ENCODE measurements around the gene CTF1. TPM values are rescaled to one million over a fixed set of nuclear protein-coding genes. Genes with fewer than 3 reads are reported as not detected.

CTF1 gene
- total RNA-seq, 1 experiment from 2014 or later: 1.4 TPM

DNA sequence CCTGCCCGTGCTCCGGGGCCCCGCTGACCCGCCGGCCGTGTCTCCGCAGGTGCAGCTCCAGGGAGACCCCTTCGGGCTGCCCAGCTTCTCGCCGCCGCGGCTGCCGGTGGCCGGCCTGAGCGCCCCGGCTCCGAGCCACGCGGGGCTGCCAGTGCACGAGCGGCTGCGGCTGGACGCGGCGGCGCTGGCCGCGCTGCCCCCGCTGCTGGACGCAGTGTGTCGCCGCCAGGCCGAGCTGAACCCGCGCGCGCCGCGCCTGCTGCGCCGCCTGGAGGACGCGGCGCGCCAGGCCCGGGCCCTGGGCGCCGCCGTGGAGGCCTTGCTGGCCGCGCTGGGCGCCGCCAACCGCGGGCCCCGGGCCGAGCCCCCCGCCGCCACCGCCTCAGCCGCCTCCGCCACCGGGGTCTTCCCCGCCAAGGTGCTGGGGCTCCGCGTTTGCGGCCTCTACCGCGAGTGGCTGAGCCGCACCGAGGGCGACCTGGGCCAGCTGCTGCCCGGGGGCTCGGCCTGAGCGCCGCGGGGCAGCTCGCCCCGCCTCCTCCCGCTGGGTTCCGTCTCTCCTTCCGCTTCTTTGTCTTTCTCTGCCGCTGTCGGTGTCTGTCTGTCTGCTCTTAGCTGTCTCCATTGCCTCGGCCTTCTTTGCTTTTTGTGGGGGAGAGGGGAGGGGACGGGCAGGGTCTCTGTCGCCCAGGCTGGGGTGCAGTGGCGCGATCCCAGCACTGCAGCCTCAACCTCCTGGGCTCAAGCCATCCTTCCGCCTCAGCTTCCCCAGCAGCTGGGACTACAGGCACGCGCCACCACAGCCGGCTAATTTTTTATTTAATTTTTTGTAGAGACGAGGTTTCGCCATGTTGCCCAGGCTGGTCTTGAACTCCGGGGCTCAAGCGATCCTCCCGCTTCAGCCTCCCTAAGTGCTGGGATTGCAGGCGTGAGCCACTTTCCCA lies 5.9 kb downstream of the CTF1 start (continued):
- TF ChIP-seq GTF2I (CRISPR knock-in tag; conservative IDR thresholded peaks at IDR 0.05): no peak
- no peak for TF ChIP-seq TP53 (CRISPR knock-in tag; IDR thresholded peaks at IDR 0.05)
- TF ChIP-seq RORB (CRISPR knock-in tag; IDR thresholded peaks at IDR 0.05): no peak
- TF ChIP-seq, protein P1, sequence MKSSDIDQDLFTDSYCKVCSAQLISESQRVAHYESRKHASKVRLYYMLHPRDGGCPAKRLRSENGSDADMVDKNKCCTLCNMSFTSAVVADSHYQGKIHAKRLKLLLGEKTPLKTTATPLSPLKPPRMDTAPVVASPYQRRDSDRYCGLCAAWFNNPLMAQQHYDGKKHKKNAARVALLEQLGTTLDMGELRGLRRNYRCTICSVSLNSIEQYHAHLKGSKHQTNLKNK (CRISPR knock-in tag; IDR thresholded peaks at IDR 0.05): no peak
- no peak for TF ChIP-seq ATF1 (CRISPR knock-in tag; IDR thresholded peaks at IDR 0.05)
- no peak for TF ChIP-seq MXD4 (CRISPR knock-in tag; IDR thresholded peaks at IDR 0.05; ENCODE audit: borderline replicate concordance)
- TF ChIP-seq NR2C2 (CRISPR knock-in tag; IDR thresholded peaks at IDR 0.05): no peak
- TF ChIP-seq, protein P2, sequence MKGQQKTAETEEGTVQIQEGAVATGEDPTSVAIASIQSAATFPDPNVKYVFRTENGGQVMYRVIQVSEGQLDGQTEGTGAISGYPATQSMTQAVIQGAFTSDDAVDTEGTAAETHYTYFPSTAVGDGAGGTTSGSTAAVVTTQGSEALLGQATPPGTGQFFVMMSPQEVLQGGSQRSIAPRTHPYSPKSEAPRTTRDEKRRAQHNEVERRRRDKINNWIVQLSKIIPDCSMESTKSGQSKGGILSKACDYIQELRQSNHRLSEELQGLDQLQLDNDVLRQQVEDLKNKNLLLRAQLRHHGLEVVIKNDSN (CRISPR knock-in tag; IDR thresholded peaks at IDR 0.05): no peak
- no peak for TF ChIP-seq RELA (CRISPR knock-in tag; IDR thresholded peaks at IDR 0.05; ENCODE audit: borderline replicate concordance)
- TF ChIP-seq FOXP1 (CRISPR knock-in tag; IDR thresholded peaks at IDR 0.05; ENCODE audit: borderline replicate concordance): no peak
- TF ChIP-seq, protein P3, sequence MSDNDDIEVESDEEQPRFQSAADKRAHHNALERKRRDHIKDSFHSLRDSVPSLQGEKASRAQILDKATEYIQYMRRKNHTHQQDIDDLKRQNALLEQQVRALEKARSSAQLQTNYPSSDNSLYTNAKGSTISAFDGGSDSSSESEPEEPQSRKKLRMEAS (CRISPR knock-in tag; IDR thresholded peaks at IDR 0.05): peak; percentile 47; the same call in 1 of the 2 replicates
- TF ChIP-seq, protein P4, sequence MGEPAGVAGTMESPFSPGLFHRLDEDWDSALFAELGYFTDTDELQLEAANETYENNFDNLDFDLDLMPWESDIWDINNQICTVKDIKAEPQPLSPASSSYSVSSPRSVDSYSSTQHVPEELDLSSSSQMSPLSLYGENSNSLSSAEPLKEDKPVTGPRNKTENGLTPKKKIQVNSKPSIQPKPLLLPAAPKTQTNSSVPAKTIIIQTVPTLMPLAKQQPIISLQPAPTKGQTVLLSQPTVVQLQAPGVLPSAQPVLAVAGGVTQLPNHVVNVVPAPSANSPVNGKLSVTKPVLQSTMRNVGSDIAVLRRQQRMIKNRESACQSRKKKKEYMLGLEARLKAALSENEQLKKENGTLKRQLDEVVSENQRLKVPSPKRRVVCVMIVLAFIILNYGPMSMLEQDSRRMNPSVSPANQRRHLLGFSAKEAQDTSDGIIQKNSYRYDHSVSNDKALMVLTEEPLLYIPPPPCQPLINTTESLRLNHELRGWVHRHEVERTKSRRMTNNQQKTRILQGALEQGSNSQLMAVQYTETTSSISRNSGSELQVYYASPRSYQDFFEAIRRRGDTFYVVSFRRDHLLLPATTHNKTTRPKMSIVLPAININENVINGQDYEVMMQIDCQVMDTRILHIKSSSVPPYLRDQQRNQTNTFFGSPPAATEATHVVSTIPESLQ (CRISPR knock-in tag; IDR thresholded peaks at IDR 0.05): no peak
- TF ChIP-seq KAT7 (CRISPR knock-in tag; IDR thresholded peaks at IDR 0.05; ENCODE audit: borderline replicate concordance): 0 out of 2 replicates have a peak, but pooled peaks have one; percentile 40
- TF ChIP-seq, protein P5, sequence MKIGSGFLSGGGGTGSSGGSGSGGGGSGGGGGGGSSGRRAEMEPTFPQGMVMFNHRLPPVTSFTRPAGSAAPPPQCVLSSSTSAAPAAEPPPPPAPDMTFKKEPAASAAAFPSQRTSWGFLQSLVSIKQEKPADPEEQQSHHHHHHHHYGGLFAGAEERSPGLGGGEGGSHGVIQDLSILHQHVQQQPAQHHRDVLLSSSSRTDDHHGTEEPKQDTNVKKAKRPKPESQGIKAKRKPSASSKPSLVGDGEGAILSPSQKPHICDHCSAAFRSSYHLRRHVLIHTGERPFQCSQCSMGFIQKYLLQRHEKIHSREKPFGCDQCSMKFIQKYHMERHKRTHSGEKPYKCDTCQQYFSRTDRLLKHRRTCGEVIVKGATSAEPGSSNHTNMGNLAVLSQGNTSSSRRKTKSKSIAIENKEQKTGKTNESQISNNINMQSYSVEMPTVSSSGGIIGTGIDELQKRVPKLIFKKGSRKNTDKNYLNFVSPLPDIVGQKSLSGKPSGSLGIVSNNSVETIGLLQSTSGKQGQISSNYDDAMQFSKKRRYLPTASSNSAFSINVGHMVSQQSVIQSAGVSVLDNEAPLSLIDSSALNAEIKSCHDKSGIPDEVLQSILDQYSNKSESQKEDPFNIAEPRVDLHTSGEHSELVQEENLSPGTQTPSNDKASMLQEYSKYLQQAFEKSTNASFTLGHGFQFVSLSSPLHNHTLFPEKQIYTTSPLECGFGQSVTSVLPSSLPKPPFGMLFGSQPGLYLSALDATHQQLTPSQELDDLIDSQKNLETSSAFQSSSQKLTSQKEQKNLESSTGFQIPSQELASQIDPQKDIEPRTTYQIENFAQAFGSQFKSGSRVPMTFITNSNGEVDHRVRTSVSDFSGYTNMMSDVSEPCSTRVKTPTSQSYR (CRISPR knock-in tag; IDR thresholded peaks at IDR 0.05): no peak
- TF ChIP-seq, protein P6, sequence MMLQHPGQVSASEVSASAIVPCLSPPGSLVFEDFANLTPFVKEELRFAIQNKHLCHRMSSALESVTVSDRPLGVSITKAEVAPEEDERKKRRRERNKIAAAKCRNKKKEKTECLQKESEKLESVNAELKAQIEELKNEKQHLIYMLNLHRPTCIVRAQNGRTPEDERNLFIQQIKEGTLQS (CRISPR knock-in tag; conservative IDR thresholded peaks at IDR 0.05): no peak
- TF ChIP-seq ZNF396 (CRISPR knock-in tag; IDR thresholded peaks at IDR 0.05; ENCODE audit: borderline replicate concordance): no peak
- TF ChIP-seq, protein P7, sequence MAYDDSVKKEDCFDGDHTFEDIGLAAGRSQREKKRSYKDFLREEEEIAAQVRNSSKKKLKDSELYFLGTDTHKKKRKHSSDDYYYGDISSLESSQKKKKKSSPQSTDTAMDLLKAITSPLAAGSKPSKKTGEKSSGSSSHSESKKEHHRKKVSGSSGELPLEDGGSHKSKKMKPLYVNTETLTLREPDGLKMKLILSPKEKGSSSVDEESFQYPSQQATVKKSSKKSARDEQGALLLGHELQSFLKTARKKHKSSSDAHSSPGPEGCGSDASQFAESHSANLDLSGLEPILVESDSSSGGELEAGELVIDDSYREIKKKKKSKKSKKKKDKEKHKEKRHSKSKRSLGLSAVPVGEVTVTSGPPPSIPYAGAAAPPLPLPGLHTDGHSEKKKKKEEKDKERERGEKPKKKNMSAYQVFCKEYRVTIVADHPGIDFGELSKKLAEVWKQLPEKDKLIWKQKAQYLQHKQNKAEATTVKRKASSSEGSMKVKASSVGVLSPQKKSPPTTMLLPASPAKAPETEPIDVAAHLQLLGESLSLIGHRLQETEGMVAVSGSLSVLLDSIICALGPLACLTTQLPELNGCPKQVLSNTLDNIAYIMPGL (CRISPR knock-in tag; IDR thresholded peaks at IDR 0.05): peak; percentile 23; the same call in 1 of the 2 replicates
- no peak for TF ChIP-seq CBFB (CRISPR knock-in tag; IDR thresholded peaks at IDR 0.05; ENCODE audit: low read depth)
- TF ChIP-seq SP1 (CRISPR knock-in tag; conservative IDR thresholded peaks at IDR 0.05): no peak
- TF ChIP-seq ETV6 (CRISPR knock-in tag; IDR thresholded peaks at IDR 0.05): no peak
- no peak for TF ChIP-seq SOX15 (CRISPR knock-in tag; IDR thresholded peaks at IDR 0.05)
- TF ChIP-seq ZBTB21 (CRISPR knock-in tag; IDR thresholded peaks at IDR 0.05; ENCODE audit: borderline replicate concordance): no peak
- TF ChIP-seq, protein P8, sequence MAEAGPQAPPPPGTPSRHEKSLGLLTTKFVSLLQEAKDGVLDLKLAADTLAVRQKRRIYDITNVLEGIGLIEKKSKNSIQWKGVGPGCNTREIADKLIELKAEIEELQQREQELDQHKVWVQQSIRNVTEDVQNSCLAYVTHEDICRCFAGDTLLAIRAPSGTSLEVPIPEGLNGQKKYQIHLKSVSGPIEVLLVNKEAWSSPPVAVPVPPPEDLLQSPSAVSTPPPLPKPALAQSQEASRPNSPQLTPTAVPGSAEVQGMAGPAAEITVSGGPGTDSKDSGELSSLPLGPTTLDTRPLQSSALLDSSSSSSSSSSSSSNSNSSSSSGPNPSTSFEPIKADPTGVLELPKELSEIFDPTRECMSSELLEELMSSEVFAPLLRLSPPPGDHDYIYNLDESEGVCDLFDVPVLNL (CRISPR knock-in tag; IDR thresholded peaks at IDR 0.05; ENCODE audit: borderline replicate concordance, low read depth): no peak
- TF ChIP-seq TEAD1 (CRISPR knock-in tag; IDR thresholded peaks at IDR 0.05): no peak
- TF ChIP-seq, protein P9, sequence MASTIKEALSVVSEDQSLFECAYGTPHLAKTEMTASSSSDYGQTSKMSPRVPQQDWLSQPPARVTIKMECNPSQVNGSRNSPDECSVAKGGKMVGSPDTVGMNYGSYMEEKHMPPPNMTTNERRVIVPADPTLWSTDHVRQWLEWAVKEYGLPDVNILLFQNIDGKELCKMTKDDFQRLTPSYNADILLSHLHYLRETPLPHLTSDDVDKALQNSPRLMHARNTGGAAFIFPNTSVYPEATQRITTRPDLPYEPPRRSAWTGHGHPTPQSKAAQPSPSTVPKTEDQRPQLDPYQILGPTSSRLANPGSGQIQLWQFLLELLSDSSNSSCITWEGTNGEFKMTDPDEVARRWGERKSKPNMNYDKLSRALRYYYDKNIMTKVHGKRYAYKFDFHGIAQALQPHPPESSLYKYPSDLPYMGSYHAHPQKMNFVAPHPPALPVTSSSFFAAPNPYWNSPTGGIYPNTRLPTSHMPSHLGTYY (CRISPR knock-in tag; IDR thresholded peaks at IDR 0.05): no peak
- TF ChIP-seq, protein P10, sequence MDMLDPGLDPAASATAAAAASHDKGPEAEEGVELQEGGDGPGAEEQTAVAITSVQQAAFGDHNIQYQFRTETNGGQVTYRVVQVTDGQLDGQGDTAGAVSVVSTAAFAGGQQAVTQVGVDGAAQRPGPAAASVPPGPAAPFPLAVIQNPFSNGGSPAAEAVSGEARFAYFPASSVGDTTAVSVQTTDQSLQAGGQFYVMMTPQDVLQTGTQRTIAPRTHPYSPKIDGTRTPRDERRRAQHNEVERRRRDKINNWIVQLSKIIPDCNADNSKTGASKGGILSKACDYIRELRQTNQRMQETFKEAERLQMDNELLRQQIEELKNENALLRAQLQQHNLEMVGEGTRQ (CRISPR knock-in tag; IDR thresholded peaks at IDR 0.05): no peak
- TF ChIP-seq PRRX2 (CRISPR knock-in tag; IDR thresholded peaks at IDR 0.05): no peak
- no peak for TF ChIP-seq ZNF121 (CRISPR knock-in tag; IDR thresholded peaks at IDR 0.05)
